Activated T-helper 2 cell treated with anti-CD3 and anti-CD28 coated beads, Interferon-gamma antibody, Interleukin-2, Interleukin-4, amounts not matched to agents 10 μg/mL and 5 μg/mL and 100 μg/mL, durations not matched to agents 14 hours and 24 hours and 36 hours (primary cell): Measurements from ENCODE around the gene NFE2. TPM values are rescaled to one million over a fixed set of nuclear protein-coding genes. Genes with fewer than 3 reads are reported as not detected.

Experiments used
- DNase-seq: peaks from one replicate; pipeline ENCODE4 v3.0.0; 2021; ENCODE audit warnings: low spot score
- H3K27ac Mint-ChIP-seq: one replicate; pipeline ENCODE4 v1.8.0; 2021; ENCODE audit warnings: mixed read lengths
- H3K27me3 Mint-ChIP-seq: one replicate; pipeline ENCODE4 v1.8.0; 2021; ENCODE audit warnings: low read depth, mixed read lengths
- H3K36me3 Mint-ChIP-seq: one replicate; pipeline ENCODE4 v1.8.0; 2021; ENCODE audit warnings: low read depth, mixed read lengths
- H3K4me1 Mint-ChIP-seq: one replicate; pipeline ENCODE4 v1.8.0; 2021; ENCODE audit warnings: low read depth, mixed read lengths
- H3K4me3 Mint-ChIP-seq: one replicate; pipeline ENCODE4 v1.8.0; 2021; ENCODE audit warnings: low read depth, mild to moderate bottlenecking, moderate library complexity, mixed read lengths
- H3K9me3 Mint-ChIP-seq: one replicate; pipeline ENCODE4 v1.8.0; 2021; ENCODE audit warnings: mixed read lengths
- intact Hi-C: fragments of 100-400 bp; cut with micrococcal nuclease; formaldehyde crosslinking; loops from one replicate; pipeline ENCODE4 v1.15.1; 2023
- total RNA-seq: library from RNA; stranded (reverse); gene quantifications from 2 replicates; pipeline ENCODE4 v1.2.3, GENCODE V29; 2022

NFE2 gene
- total RNA-seq, 1 donor from 2014 or later: not detected

GRCh38 chr12:54272214-54272613, 28.6 kb downstream of the NFE2 start:
- Mint-ChIP-seq H3K4me1 (peaks cover 43% of the 10 kb centered on the region), H3K4me3 (no peak overlapping the region), H3K27ac (peak overlapping the region; percentile 49), H3K36me3 (peaks cover 61% of the 10 kb centered on the region), H3K27me3 (no peaks in the 10 kb centered on the region), H3K9me3 (no peaks in the 10 kb centered on the region)
- intact Hi-C loops: no loop called here
- no peak for DNase-seq

- peaks cover 56% of the 10 kb centered on the region for H3K36me3 Mint-ChIP-seq
Measured at GRCh38 chr12:54270345-54270744, 30.5 kb downstream of the NFE2 start.

GRCh38 chr12:54266852-54267251, 34.0 kb downstream of the NFE2 start:
- Mint-ChIP-seq H3K27me3 (no peaks in the 10 kb centered on the region), H3K36me3 (peaks cover 42% of the 10 kb centered on the region), H3K4me3 (no peak overlapping the region), H3K4me1 (peaks cover 35% of the 10 kb centered on the region), H3K9me3 (no peaks in the 10 kb centered on the region), H3K27ac (no peak overlapping the region)
- intact Hi-C loops: no loop called here
- DNase-seq: no peak

More at GRCh38 chr12:54270345-54270744, 30.5 kb downstream of the NFE2 start:
- no peak for DNase-seq
- Mint-ChIP-seq H3K4me3 (no peak overlapping the region), H3K27ac (peak overlapping the region; percentile 49), H3K9me3 (no peaks in the 10 kb centered on the region), H3K27me3 (no peaks in the 10 kb centered on the region), H3K4me1 (peaks cover 35% of the 10 kb centered on the region)
- intact Hi-C loops: no loop called here

GRCh38 chr12:54265364-54265812, 35.4 kb downstream of the NFE2 start:
- intact Hi-C loops: loop anchor here (2.0 kb wide), 1 partner anchor 13 kb away; no protein-coding TSS in a partner anchor
- H3K9me3 Mint-ChIP-seq: no peaks in the 10 kb centered on the region

GRCh38 chr12:54262403-54262925, 38.4 kb downstream of the NFE2 start:
- peaks cover 34% of the 10 kb centered on the region for H3K36me3 Mint-ChIP-seq
- no peaks in the 10 kb centered on the region for H3K27me3 Mint-ChIP-seq
- no peak overlapping the region for H3K4me3 Mint-ChIP-seq
- intact Hi-C loops: no loop called here
- no peak for DNase-seq
- peaks cover 40% of the 10 kb centered on the region for H3K4me1 Mint-ChIP-seq
- no peaks in the 10 kb centered on the region for H3K9me3 Mint-ChIP-seq
- no peak overlapping the region for H3K27ac Mint-ChIP-seq

More at GRCh38 chr12:54265364-54265812, 35.4 kb downstream of the NFE2 start:
- Mint-ChIP-seq H3K4me3 (no peak overlapping the region), H3K36me3 (peaks cover 34% of the 10 kb centered on the region), H3K27me3 (no peaks in the 10 kb centered on the region), H3K27ac (no peak overlapping the region), H3K4me1 (peaks cover 31% of the 10 kb centered on the region)
- no peak for DNase-seq

- peak overlapping the region; percentile 1 for H3K27ac Mint-ChIP-seq
- H3K36me3 Mint-ChIP-seq: peaks cover 36% of the 10 kb centered on the region
- H3K9me3 Mint-ChIP-seq: no peaks in the 10 kb centered on the region
- peaks cover 40% of the 10 kb centered on the region for H3K4me1 Mint-ChIP-seq
- intact Hi-C loops: no loop called here
- H3K4me3 Mint-ChIP-seq: no peak overlapping the region
- DNase-seq: no peak
- no peaks in the 10 kb centered on the region for H3K27me3 Mint-ChIP-seq
Measured at GRCh38 chr12:54261815-54262402, 38.9 kb downstream of the NFE2 start.

- Mint-ChIP-seq H3K36me3 (peaks cover 42% of the 10 kb centered on the region), H3K27ac (peak overlapping the region; percentile 79), H3K4me3 (peak overlapping the region; percentile 52), H3K9me3 (no peaks in the 10 kb centered on the region), H3K4me1 (peaks cover 29% of the 10 kb centered on the region), H3K27me3 (no peaks in the 10 kb centered on the region)
- intact Hi-C loops: no loop called here
- DNase-seq: no peak
Measured at GRCh38 chr12:54259194-54260011, 41.4 kb downstream of the NFE2 start.

GRCh38 chr12:54258201-54258681, 42.6 kb downstream of the NFE2 start:
- peaks cover 25% of the 10 kb centered on the region for H3K4me1 Mint-ChIP-seq
- no peaks in the 10 kb centered on the region for H3K9me3 Mint-ChIP-seq
- H3K4me3 Mint-ChIP-seq: no peak overlapping the region
- H3K27ac Mint-ChIP-seq: peak overlapping the region; percentile 60
- DNase-seq: no peak
- H3K27me3 Mint-ChIP-seq: no peaks in the 10 kb centered on the region
- intact Hi-C loops: no loop called here
- peaks cover 46% of the 10 kb centered on the region for H3K36me3 Mint-ChIP-seq

- H3K9me3 Mint-ChIP-seq: no peaks in the 10 kb centered on the region
- DNase-seq: no peak
- no peaks in the 10 kb centered on the region for H3K27me3 Mint-ChIP-seq
- H3K4me3 Mint-ChIP-seq: no peak overlapping the region
- H3K27ac Mint-ChIP-seq: peak overlapping the region; percentile 60
- peaks cover 50% of the 10 kb centered on the region for H3K36me3 Mint-ChIP-seq
- intact Hi-C loops: no loop called here
- peaks cover 23% of the 10 kb centered on the region for H3K4me1 Mint-ChIP-seq
Measured at GRCh38 chr12:54257332-54257731, 43.5 kb downstream of the NFE2 start.

- H3K36me3 Mint-ChIP-seq: peaks cover 71% of the 10 kb centered on the region
- H3K4me1 Mint-ChIP-seq: peaks cover 9% of the 10 kb centered on the region
- DNase-seq: no peak
- intact Hi-C loops: no loop called here
- no peak overlapping the region for H3K27ac Mint-ChIP-seq
- H3K27me3 Mint-ChIP-seq: no peaks in the 10 kb centered on the region
- H3K9me3 Mint-ChIP-seq: no peaks in the 10 kb centered on the region
- no peak overlapping the region for H3K4me3 Mint-ChIP-seq
Measured at GRCh38 chr12:54253240-54253639, 47.6 kb downstream of the NFE2 start.

GRCh38 chr12:54251667-54252284, 49.0 kb downstream of the NFE2 start:
- H3K27ac Mint-ChIP-seq: no peak overlapping the region
- H3K4me1 Mint-ChIP-seq: peaks cover 10% of the 10 kb centered on the region
- H3K9me3 Mint-ChIP-seq: no peaks in the 10 kb centered on the region
- no peak for DNase-seq
- intact Hi-C loops: no loop called here
- no peak overlapping the region for H3K4me3 Mint-ChIP-seq
- H3K36me3 Mint-ChIP-seq: peaks cover 64% of the 10 kb centered on the region
- no peaks in the 10 kb centered on the region for H3K27me3 Mint-ChIP-seq

- no peak for DNase-seq
- H3K27ac Mint-ChIP-seq: peak overlapping the region; percentile 63
- H3K9me3 Mint-ChIP-seq: no peaks in the 10 kb centered on the region
- H3K4me1 Mint-ChIP-seq: peaks cover 10% of the 10 kb centered on the region
- intact Hi-C loops: no loop called here
- no peaks in the 10 kb centered on the region for H3K27me3 Mint-ChIP-seq
- H3K36me3 Mint-ChIP-seq: peaks cover 58% of the 10 kb centered on the region
- H3K4me3 Mint-ChIP-seq: no peak overlapping the region
Measured at GRCh38 chr12:54249489-54249888, 51.3 kb downstream of the NFE2 start.
